GM19463 (cell line): ENCODE data around the gene ARMC9.
"Not testable (repeated sequence)": the region's sequence is repeated elsewhere in the genome, so short reads cannot be mapped to it uniquely, and the experiment has no call there.

Experiments
- ATAC-seq: cut with Tn5 transposase; IDR thresholded peaks from one replicate; pipeline ENCODE4 v1.9.1; 2021; ENCODE audit warnings: mild to moderate bottlenecking, moderate library complexity; ENCODE audit not compliant: unreplicated experiment

ARMC9 gene

DNA sequence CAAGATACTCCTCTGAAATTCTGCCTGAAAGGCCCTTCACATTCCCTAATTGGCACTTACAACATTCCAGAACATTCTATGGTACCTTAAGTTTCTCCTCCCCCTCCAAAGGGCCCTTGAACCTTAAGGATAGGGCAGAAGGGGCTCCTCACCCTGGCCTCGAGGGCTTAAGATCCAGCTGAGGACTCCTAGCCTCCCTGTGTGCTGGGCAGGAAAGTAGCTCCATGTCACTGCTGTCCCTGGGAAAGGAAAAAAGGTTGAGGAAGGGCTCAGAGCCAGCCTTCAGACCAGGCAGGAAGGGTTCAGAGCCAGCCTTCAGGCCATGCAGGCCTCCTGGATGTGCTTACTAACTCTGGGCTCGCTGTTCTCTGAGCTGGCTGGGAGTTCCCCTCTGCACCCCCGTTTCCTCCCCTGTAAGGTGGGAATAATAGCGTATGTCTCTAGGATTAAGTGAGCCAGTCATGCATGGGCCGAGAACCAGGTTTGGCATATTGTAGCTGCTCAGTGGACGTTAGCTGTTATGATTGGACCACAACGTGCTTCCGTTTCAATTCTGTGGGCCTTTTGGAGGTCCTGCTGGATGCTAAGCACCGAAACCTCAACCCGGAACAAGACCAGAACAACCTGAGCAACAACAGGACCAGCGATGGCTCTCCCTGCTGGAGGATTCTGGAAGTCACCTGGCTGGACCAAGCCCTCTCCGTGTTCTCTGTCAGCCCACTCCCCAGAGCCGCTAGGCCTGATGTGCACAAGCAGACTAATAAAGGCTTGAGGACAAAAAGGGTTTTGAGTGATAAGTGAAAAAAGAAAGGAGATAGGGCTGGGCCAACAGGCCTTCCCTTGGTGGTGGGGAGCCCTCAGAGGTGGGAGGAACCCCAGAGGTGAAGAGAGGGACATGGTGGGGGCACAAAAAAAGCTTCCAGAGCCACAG is 196.0 kb downstream of the ARMC9 start:
- ATAC-seq: peak; percentile 34

DNA sequence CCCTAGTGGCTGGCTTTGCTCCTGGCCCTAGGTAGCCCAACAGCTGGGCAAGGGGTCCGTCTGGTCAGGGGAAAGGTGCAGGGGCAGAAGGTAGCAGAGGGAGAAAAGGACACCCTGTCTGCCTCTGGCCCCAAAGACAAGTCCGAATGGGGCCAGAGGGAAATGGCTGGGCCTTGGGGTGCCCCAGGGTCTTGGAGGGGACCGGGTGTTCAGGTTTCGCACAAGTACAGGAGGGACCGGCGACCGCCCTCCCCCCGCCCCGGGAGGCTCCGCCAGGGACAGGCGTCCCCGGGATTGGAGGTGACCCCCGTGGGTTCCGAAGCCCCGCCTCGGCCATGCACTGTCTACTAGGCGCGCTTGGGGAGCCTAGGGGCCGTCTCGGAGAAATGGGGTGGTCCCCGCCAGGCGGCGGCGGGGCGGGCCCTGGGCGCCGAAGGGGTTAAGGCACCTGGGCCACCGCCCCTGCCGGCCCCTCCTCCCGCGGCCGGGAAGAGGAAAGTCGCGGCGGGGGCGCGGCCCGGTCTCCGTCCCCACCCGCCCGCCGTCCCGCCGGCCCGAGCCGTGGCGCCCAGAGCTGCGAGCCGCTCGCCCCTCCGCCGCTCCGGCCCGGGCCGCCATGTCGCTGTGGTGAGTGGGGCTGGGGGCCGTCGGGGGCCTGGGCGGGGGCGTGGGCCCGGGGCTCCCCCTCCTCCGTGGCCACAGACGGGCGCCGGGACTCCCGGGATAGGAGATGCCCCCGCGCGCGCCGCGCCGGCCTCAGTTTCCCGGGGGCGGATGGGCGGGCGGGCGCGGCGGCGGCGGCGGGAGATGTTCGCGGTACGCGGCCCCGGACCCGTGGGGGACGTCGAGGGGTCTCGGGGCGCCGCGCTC is 197.0 kb downstream of the ARMC9 start, which contains the start of gene B3GNT7:
B3GNT7 (plus strand) TSS at position 523 of the 870 bp plus-strand sequence; CDS start at position 617, 94 bp downstream.
- ATAC-seq: no peak

DNA sequence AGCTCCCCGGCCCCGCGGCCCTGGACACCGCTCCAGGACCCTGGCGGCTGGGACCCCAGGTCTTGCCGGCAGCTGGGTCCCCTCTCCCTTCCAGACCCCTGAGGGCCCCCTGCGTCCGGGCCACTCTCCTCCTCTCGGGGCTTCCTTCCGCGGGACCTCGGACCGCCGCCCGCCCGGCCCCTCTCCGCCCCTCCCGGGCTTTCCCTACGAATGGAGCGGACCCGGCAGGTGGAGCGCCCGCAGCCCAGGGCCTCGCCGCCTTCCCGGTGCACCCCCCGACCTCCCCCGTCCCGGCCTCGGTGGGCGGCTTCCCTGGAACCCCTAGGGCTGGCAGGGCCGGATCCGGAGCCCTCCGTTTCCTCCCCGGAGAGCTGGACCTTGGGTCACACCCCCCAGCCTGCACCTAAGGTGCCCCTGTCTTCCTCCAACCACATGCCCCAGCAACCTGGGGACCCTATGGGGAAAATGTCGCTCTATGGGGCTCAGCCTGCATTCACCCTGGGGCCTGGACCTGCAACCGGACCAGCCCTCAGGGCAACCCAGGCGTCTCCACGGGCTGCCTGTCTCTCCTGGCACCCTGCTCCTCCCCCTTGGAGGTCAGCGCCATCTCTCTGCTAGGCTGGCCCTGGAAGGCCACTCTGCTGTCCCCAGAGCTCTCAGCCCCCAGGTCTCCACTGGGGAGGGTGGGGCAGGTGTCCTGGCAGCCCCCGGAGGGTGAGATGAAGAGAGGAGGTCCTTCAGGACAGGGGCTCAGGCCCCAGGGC is 197.8 kb downstream of the ARMC9 start:
- ATAC-seq: no peak

DNA sequence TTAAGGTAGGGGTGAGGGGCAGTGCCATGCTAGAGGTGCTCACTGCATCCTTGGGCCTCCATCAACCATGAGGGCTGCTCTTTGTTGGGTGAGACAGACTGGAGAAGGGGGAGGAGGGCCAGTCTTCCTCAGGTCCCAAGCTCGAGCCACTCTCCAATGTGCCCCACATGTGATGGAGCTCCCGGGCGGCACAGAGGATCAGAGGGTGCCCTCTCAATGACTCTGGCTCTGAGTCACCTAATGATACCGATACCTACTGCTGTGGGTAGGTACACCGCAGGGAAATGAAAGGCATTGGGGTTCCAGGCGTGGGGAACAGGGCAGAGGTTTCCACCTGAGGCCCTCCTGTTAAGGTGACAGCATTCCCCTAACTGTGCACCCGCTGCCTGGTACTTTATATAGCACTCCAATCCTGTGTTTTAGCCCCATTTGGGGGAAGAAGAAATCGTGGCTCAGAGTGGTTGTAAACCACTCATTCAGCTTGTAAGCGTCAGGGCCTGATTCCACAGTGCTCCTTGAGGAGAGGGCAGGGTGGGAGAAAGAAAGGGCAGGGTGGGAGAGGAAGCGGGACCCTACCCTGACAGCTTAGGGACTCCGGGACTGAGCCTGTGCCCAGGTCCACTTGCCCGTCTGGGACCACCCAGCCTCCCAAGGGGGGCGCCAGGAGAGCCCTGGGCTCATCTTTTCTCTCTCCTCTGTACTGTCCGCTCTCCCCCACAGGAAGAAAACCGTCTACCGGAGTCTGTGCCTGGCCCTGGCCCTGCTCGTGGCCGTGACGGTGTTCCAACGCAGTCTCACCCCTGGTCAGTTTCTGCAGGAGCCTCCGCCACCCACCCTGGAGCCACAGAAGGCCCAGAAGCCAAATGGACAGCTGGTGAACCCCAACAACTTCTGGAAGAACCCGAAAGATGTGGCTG is 198.8 kb downstream of the ARMC9 start:
- ATAC-seq: peak; percentile 24

DNA sequence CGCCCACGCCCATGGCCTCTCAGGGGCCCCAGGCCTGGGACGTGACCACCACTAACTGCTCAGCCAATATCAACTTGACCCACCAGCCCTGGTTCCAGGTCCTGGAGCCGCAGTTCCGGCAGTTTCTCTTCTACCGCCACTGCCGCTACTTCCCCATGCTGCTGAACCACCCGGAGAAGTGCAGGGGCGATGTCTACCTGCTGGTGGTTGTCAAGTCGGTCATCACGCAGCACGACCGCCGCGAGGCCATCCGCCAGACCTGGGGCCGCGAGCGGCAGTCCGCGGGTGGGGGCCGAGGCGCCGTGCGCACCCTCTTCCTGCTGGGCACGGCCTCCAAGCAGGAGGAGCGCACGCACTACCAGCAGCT is 199.5 kb downstream of the ARMC9 start:
- no peak for ATAC-seq

DNA sequence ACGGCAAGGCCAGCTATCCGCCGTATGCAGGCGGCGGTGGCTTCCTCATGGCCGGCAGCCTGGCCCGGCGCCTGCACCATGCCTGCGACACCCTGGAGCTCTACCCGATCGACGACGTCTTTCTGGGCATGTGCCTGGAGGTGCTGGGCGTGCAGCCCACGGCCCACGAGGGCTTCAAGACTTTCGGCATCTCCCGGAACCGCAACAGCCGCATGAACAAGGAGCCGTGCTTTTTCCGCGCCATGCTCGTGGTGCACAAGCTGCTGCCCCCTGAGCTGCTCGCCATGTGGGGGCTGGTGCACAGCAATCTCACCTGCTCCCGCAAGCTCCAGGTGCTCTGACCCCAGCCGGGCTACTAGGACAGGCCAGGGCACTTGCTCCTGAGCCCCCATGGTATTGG is 200.2 kb downstream of the ARMC9 start:
- no peak for ATAC-seq

DNA sequence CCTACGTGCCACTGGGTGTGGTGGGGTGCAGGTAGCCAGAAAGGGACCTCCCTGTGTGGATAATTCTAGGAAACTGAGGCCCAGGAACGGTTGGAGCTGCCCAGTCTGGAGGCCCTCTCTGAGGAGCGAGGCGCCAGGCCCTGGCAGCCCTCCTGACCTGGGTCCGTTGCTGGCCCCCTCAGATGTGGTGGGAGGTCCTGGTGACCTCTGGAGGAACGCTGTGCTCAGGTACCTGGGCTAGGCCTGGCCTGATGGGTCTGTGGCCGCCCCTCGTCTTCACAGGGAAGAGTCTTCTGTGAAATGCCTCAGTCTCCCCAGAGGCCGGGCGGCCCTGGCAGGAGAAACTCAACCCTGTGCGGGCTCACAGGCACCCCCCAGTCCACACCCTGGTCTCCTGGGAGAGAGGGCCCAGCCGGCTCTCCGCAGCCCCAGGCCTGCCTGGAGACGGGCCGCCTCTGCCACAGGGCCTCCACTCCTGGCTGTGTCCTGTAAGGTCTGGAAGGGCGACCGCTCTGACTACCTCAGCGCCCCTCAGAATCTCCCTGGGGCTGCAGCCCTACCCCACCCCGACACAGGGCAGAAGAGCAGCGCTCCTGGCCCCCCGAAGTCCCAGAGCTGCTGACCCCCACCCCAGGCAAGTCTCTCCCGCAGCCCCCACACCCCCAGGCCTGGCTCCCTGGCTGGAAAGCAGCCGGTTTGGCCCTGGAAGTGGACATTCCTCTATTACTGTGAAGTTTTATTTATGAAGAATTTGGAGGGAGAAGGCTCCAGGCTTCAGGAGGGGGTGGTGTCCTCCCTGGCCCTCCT is 200.8 kb downstream of the ARMC9 start:
- ATAC-seq: no peak

DNA sequence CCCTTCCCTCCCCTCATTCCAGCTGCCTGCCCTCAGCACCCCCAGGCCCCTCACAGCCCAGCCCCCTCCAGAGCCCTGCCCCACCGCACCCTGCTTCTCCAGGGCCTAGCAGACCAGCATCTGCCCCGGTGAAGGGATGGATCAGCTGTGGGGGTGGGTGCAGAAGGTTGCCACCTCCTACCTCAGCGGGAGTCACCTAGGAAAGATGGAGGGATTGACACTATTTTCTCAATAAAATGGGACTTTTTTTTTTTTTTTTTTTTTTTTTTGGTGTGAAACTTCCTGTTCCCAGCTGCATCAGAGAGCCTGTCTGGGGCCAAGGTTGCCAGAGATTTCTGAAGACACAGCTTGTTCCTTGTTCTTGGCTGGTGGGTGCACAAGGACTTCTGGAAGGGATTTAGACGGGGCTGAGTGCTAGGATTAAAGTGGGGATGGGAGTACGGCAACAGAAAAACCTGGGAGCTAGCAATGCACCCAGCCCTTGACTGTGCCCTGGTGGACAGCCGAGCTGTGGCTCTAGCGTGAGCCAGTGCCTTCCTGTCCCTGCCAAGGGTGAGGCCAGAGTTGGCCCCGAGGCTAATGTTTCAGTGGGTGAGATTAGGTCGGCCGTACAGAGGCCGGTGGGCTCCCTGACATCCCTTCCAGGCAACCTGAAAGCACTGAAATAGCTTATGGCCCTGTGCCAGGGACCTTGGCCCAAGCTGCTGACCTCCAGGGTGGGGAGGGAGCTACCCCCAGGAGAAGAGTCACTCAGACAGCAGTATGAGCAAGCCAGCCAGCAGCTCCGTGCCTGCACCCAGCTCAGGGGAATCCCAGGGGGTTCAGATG is 201.6 kb downstream of the ARMC9 start:
- ATAC-seq: no peak

DNA sequence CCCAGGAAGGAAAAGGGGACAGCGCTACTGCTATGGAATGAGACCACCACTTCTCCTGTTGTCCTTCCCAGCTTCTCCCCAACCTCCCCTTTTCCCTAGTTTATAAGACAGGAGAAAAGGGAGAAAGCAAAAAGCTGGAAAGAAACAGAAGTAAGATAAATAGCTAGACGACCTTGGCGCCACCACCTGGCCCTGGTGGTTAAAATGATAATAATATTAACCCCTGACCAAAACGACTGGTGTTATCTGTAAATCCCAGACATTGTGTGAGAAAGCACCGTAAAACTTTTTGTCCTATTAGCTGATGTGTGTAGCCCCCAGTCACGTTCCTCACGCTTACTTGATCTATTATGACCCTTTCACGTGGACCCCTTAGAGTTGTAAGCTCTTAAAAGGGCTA is 202.2 kb downstream of the ARMC9 start:
- ATAC-seq: not testable (repeated sequence)

DNA sequence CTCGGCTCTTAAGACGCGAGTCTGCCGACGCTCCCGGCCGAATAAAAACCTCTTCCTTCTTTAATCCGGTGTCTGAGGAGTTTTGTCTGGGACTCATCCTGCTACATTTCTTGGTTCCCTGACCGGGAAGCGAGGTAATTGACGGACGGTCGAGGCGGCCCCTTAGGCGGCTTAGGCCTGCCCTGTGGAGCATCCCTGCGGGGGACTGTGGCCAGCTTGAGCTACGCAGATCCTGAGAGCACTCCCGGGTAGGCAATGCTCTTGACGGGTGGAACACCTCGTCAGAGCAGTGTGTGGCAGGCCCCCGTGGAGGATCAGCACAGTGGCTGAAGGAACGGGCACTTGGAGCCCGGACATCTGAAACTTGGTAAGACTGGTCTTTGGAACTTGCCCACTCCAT is 202.7 kb downstream of the ARMC9 start:
- not testable (repeated sequence) for ATAC-seq

DNA sequence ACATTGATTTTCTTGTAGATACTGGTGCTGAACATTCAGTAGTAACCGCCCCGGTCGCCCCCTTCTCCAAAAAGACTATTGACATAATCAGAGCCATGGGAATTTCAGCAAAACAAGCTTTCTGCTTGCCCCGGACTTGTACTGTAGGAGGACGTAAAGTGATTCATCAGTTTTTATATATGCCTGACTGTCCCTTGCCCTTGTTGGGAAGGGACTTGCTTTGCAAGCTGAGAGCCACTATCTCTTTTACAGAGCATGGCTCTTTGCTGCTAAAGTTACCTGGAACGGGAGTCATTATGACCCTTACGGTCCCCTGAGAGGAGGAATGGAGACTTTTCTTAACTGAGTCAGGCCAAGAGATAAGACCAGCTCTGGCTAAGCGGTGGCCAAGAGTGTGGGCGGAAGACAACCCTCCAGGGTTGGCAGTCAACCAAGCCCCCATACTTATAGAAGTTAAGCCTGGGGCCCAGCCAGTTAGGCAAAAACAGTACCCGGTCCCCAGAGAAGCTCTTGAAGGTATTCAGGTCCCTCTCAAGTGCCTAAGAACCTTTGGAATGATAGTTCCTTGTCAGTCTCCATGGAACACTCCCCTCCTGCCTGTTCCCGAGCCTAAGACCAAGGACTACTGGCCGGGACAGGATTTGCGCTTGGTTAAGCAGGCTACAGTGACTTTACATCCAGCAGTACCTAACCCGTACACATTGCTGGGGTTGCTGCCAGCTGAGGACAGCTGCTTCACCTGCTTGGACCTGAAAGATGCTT is 205.2 kb downstream of the ARMC9 start:
- ATAC-seq: not testable (repeated sequence)

DNA sequence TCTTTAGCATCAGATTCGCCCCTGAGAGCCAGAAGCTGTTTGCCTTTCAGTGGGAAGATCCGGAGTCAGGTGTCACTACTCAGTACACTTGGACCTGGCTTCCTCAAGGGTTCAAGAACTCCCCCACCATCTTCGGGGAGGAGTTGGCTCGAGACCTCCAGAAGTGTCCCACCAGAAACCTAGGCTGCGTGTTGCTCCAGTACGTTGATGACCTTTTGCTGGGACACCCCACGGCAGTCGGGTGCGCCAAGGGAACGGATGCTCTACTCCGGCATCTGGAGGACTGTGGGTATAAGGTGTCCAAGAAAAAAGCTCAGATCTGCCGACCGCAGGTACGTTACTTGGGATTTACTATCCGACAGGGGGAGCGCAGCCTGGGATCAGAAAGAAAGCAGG is 205.8 kb downstream of the ARMC9 start:
- ATAC-seq: not testable (repeated sequence)

DNA sequence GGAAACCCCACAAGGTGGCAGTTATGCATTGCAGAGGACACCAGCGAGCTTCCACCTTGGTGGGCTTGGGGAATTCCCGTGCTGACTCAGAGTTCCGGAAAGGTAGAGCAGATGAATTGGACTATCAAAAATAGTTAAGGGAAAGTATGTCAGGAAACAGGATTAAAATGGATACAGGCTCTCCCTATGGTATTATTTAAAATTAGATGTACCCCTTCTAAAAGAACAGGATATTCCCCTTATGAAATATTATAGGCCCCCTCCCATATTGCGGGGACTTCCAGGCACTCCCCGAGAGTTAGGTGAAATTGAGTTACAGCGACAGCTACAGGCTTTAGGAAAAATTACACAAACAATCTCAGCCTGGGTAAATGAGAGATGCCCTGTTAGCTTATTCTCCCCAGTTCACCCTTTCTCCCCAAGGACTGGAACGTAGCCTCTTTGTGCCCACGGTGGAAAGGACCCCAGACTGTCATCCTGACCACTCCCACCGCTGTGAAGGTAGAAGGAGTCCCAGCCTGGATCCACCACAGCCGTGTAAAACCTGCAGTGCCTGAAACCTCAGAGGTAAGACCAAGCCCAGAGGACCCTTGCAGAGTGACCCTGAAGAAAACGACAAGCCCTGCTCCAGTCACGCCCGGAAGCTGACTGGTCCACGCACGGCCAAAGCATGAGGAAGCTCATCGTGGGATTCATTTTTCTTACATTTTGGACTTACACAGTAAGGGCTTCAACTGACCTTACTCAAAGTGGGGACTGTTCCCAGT is 207.4 kb downstream of the ARMC9 start:
- ATAC-seq: not testable (repeated sequence)

DNA sequence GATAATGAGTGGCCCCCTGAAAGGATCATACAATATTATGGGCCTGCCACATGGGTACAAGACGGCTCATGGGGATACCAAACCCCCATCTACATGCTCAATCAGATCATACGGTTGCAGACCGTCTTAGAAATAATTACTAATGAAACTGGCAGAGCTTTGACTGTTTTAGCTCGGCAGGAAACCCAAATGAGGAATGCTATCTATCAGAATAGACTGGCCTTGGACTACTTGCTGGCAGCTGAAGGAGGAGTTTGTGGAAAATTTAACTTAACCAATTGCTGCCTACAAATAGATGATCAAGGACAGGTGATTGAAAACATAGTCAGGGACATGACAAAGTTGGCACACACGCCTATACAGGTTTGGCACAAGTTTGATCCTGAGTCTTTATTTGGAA is 209.3 kb downstream of the ARMC9 start:
- ATAC-seq: not testable (repeated sequence)

DNA sequence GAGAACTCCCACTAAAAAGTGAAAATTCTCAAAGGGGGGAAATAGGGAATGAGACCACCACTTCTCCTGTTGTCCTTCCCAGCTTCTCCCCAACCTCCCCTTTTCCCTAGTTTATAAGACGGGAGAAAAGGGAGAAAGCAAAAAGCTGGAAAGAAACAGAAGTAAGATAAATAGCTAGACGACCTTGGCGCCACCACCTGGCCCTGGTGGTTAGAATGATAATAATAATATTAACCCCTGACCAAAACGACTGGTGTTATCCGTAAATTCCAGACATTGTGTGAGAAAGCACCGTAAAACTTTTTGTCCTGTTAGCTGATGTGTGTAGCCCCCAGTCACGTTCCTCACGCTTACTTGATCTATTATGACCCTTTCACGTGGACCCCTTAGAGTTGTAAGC is 209.9 kb downstream of the ARMC9 start:
- not testable (repeated sequence) for ATAC-seq

DNA sequence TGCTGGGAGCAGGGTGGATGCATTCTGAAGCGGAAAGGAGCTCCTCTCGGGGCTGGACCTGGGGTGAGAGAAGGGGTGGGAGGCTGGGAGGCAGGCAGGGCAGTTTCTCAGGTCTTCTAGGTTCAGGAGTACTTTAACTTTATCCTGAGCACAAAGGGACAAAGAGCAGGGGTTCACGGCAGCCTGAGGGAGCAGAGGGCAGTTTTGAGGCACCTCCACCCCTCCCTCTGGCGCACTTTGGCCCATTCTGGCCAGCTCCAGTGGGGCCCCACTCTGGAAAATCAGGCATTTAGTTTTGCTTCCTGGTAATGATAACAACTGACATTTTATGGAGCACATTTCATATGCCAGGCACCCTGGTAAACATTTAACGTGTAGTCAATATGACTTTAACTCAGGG is 211.3 kb downstream of the ARMC9 start:
- no peak for ATAC-seq
